Keratinocyte (primary cell): ENCODE data around the gene FNDC8. TPM values are rescaled to one million over a fixed set of nuclear protein-coding genes. Genes with fewer than 3 reads are reported as not detected.

Experiments used
- DNase-seq: peaks from one replicate; pipeline ENCODE4 v3.0.0-alpha.2; 2011; ENCODE audit warnings: low read depth, missing footprints, low spot score
- FAIRE-seq: peaks from 2 replicates; lab custom pipeline; 2011; peaks lifted over from hg19 to GRCh38; lab: Jason Lieb, UNC
- H2AFZ ChIP-seq: 2 replicates; pipeline ENCODE4 v1.6.0; 2012; ENCODE audit warnings: low read length, control low read depth, inconsistent platforms; ENCODE audit not compliant: control insufficient read depth
- H3K27ac ChIP-seq: 2 replicates; pipeline ENCODE4 v1.5.1; 2011; ENCODE audit warnings: low read length; ENCODE audit not compliant: control insufficient read depth, insufficient read depth
- H3K27me3 ChIP-seq: 3 replicates; pipeline ENCODE4 v1.6.0; 2011; ENCODE audit warnings: low read length; ENCODE audit not compliant: control insufficient read depth, insufficient read depth; ENCODE audit errors: extremely low read depth
- H3K36me3 ChIP-seq, 2 experiments: 2 replicates in 1 of 2; 3 replicates in 1 of 2; pipeline ENCODE4 v1.5.1; 2011; ENCODE audit warnings: low read length in 2 of 2, mild to moderate bottlenecking in 1 of 2; ENCODE audit not compliant: control insufficient read depth in 2 of 2, insufficient read depth in 2 of 2; ENCODE audit errors: extremely low read depth in 1 of 2
- H3K4me1 ChIP-seq: 3 replicates; pipeline ENCODE4 v1.5.1; 2011; ENCODE audit warnings: low read length; ENCODE audit not compliant: control insufficient read depth, insufficient read depth; ENCODE audit errors: extremely low read depth
- H3K4me2 ChIP-seq: 3 replicates; pipeline ENCODE4 v1.6.0; 2011; ENCODE audit warnings: low read depth, low read length; ENCODE audit not compliant: control insufficient read depth, insufficient read depth; ENCODE audit errors: extremely low read depth
- H3K4me3 ChIP-seq, 3 experiments: fragments of 200-600 bp in 1 of 3; sonication (generic) in 1 of 3; 2 replicates in 2 of 3; 3 replicates in 1 of 3; pipeline ENCODE4 v1.5.1; 2011 to 2016; ENCODE audit warnings: low read length in 3 of 3, mild to moderate bottlenecking in 3 of 3, control low read depth in 2 of 3, inconsistent platforms in 1 of 3, low read depth in 1 of 3, mixed read lengths in 1 of 3, mixed run types in 1 of 3, moderate library complexity in 1 of 3; ENCODE audit not compliant: control insufficient read depth in 2 of 3, insufficient read depth in 2 of 3; ENCODE audit errors: extremely low read depth in 1 of 3
- H3K79me2 ChIP-seq: 2 replicates; pipeline ENCODE4 v1.6.0; 2012; ENCODE audit warnings: low read length; ENCODE audit not compliant: control insufficient read depth, insufficient read depth
- H3K9ac ChIP-seq: 3 replicates; pipeline ENCODE4 v1.6.0; 2011; ENCODE audit warnings: low read length; ENCODE audit not compliant: control insufficient read depth, insufficient read depth; ENCODE audit errors: extremely low read depth
- H3K9me1 ChIP-seq: 3 replicates; pipeline ENCODE4 v1.6.0; 2011; ENCODE audit warnings: low read length; ENCODE audit not compliant: control insufficient read depth, insufficient read depth; ENCODE audit errors: extremely low read depth
- H3K9me3 ChIP-seq: 2 replicates; pipeline ENCODE4 v1.5.1; 2012; ENCODE audit warnings: low read depth, low read length; ENCODE audit not compliant: control insufficient read depth
- H4K20me1 ChIP-seq: 3 replicates; pipeline ENCODE4 v1.6.0; 2011; ENCODE audit warnings: low read length; ENCODE audit not compliant: control insufficient read depth, insufficient read depth; ENCODE audit errors: extremely low read depth
- CTCF ChIP-seq, 3 experiments: IDR thresholded peaks in 1 of 3; conservative IDR thresholded peaks in 1 of 3; optimal IDR thresholded peaks in 1 of 3; 2 replicates in 2 of 3; 3 replicates in 1 of 3; pipeline versions ENCODE3 to v1.5.1; 2011; ENCODE audit warnings: low read length in 3 of 3, mild to moderate bottlenecking in 3 of 3, moderate library complexity in 2 of 3, control low read depth in 1 of 3, inconsistent platforms in 1 of 3; ENCODE audit not compliant: insufficient read depth in 2 of 3; ENCODE audit errors: extremely low read depth in 1 of 3
- EZH2 ChIP-seq: IDR thresholded peaks from one replicate; pipeline ENCODE4 v1.6.1; 2012; ENCODE audit warnings: inconsistent platforms, mild to moderate bottlenecking, low read length, moderate library complexity
- dilution Hi-C: fragments of 300-500 bp; cut with MboI; formaldehyde crosslinking; loops from one replicate; pipeline ENCODE4 v1.7.0; 2020; ENCODE audit warnings: low sequenced_read_pairs; ENCODE audit not compliant: extremely low pct_ligation_motif_present
- polyA plus RNA-seq, 5 experiments: library from polyadenylated mRNA; depleted of rRNA in 3 of 5; stranded (reverse) in 3 of 5; stranded (forward) in 1 of 5; unstranded in 1 of 5; fragments of >200 nt; gene quantifications; 1 replicate in 1 of 5; 2 replicates in 3 of 5; 3 replicates in 1 of 5; pipeline versions ENCODE4 v1.2.1 to v1.2.3, GENCODE V29; 2011 to 2012; ENCODE audit warnings: missing spikeins in 2 of 5, low read depth in 1 of 5, low replicate concordance in 1 of 5

The FNDC8 gene
- polyA plus RNA-seq, 1 donor (not counting 4 experiments of a cell fraction or from before 2014, with no cell fraction given): not detected

- H3K4me2 ChIP-seq: peak overlapping the region; percentile 38
- H2AFZ ChIP-seq: no peak overlapping the region
- TF ChIP-seq EZH2 (no peak), CTCF (optimal IDR thresholded peaks at IDR 0.05 in 1 of 3, IDR thresholded peaks at IDR 0.05 in 1 of 3, conservative IDR thresholded peaks at IDR 0.05 in 1 of 3; ENCODE audit: extremely low read depth in 1 of 3, insufficient read depth in 2 of 3, low read length in 3 of 3) (no peak)
- no peak overlapping the region for H3K4me3 ChIP-seq
- FAIRE-seq: peak; percentile 13
- H3K9me1 ChIP-seq: no peaks in the 10 kb centered on the region
- H3K79me2 ChIP-seq: no peaks in the 10 kb centered on the region
- no peaks in the 10 kb centered on the region for H3K27me3 ChIP-seq
- no peaks in the 10 kb centered on the region for H3K36me3 ChIP-seq
- dilution Hi-C loops: no loop called here
- no peaks in the 10 kb centered on the region for H4K20me1 ChIP-seq
- H3K9me3 ChIP-seq: no peaks in the 10 kb centered on the region
- H3K27ac ChIP-seq: no peak overlapping the region
- peak overlapping the region; percentile 7 for H3K9ac ChIP-seq
- no peak for DNase-seq
- H3K4me1 ChIP-seq: peaks cover 29% of the 10 kb centered on the region
Observed at GRCh38 chr17:35160354-35161201, 39.2 kb downstream of the FNDC8 start.

- Histone ChIP-seq H4K20me1 (no peaks in the 10 kb centered on the region), H3K9me3 (no peaks in the 10 kb centered on the region), H3K4me2 (peak overlapping the region; percentile 38), H3K79me2 (no peaks in the 10 kb centered on the region), H3K4me1 (peaks cover 31% of the 10 kb centered on the region), H3K27ac (no peak overlapping the region), H3K36me3 (no peaks in the 10 kb centered on the region), H3K4me3 (no peak overlapping the region), H3K9ac (no peak overlapping the region), H3K9me1 (no peaks in the 10 kb centered on the region), H2AFZ (peak overlapping the region; percentile 16), H3K27me3 (no peaks in the 10 kb centered on the region)
- dilution Hi-C loops: no loop called here
- TF ChIP-seq EZH2 (no peak), CTCF (optimal IDR thresholded peaks at IDR 0.05 in 1 of 3, IDR thresholded peaks at IDR 0.05 in 1 of 3, conservative IDR thresholded peaks at IDR 0.05 in 1 of 3; ENCODE audit: extremely low read depth in 1 of 3, insufficient read depth in 2 of 3, low read length in 3 of 3) (no peak)
- FAIRE-seq (peak; percentile 67), DNase-seq (no peak)
Observed at GRCh38 chr17:35161281-35161761, 39.9 kb downstream of the FNDC8 start.
